NCI-H524 treated with DMSO at 0.1 percent for 48 hours (cell line): ENCODE measurements around the gene OSBPL6.
"Not testable (repeated sequence)": the region's sequence is repeated elsewhere in the genome, so short reads cannot be mapped to it uniquely, and the experiment has no call there.

Source experiments
- DNase-seq: peaks from one replicate; lab custom pipeline; 2025; lab: John Stamatoyannopoulos, UW

Gene OSBPL6

DNA sequence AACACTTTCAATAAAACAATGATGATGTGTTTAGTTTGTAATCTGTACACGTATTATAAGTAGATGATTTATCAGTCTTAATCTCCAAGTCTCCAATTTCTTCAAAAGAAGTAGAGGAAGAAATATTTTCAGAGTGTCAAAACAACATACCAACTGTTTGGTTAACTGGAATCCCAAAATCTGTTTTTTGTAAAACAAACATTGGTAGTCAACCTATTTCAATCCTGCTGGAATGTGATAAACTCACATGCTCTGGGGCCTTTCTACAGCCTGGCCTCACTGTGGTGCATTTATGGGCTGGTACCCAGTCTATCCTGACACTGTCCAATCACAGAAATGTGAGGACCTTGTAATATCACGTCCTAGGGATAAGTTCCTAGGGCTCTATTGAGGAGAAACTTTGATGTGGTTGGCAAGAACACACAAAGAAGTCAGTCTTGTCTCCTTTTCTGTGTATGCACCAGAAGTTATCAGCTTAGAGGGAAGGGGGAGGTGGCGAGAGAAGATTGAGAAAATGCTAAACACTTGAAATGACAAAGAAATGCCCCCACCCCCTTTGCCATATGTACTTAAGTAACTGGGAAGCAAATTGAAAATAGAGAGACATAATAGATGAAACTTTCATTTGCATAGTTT, 209.5 kb downstream of the OSBPL6 start:
- no peak for DNase-seq

DNA sequence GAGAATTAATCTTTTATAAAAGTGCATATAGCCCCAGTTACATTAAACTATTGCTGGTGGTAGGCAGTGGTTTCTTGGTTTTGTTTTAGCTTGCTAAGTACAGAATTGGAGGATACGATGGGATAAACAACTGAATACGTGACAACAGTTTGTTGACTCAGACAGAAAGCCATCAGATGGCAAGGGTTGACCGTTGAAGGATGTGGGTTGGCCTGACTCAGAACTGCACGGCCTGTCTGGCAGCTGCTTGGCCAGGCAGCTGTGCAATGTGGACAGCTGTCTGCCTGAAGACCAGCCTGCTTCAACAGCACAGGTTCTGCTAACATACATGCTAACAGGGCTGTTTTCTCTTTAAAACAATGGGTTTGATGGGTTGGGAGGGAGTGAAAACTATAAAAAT, 210.1 kb downstream of the OSBPL6 start:
- DNase-seq, result no peak

GRCh38 chr2:178409261-178409660, 214.9 kb downstream of the OSBPL6 start:
- no peak for DNase-seq

GRCh38 chr2:178412047-178412446, 217.7 kb downstream of the OSBPL6 start:
- DNase-seq, result no peak

GRCh38 chr2:178412453-178412852, 218.1 kb downstream of the OSBPL6 start:
- DNase-seq, result not testable (repeated sequence)

DNA sequence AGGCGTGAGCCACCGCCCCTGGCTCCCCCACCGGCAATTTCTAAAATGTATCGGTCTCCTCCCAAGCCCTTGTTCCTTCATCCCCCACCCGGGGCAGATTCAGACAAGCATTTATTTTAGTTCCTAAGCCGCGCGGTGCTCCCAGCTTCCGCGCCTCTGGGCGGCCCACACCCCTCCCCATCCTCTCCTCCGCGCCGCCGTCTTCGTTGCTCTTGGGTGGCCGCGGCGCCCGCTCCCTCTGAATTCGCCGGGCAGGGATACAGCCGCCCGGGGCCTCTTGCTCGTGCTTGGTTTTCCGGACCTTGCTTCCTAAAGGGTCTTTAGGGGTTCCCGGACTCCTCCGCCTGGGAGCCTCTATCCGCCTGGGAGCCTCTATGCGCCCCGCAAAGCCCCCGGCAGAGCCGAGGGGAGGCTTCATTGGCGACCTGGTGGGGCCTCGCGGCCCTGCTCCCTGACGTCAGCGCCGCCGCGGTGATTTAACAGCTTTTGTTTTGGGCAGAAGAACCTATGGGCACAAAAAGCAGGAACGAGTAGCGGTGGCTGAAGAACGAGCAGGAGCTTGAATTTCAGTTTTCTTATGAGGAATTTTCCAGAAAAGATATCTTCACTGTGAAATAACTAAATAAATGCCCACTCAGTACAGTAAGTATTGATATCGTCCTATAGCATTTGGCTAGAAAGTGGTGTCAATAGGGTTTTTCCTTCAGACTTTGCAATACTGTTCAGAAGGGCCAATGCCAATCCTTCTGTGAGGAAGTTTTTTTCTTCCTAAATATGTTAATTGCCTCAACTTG, 219.4 kb downstream of the OSBPL6 start:
- peak; percentile 35 for DNase-seq

- peak; percentile 88 for DNase-seq
Measured at GRCh38 chr2:178414266-178415247, 220.2 kb downstream of the OSBPL6 start.

DNA sequence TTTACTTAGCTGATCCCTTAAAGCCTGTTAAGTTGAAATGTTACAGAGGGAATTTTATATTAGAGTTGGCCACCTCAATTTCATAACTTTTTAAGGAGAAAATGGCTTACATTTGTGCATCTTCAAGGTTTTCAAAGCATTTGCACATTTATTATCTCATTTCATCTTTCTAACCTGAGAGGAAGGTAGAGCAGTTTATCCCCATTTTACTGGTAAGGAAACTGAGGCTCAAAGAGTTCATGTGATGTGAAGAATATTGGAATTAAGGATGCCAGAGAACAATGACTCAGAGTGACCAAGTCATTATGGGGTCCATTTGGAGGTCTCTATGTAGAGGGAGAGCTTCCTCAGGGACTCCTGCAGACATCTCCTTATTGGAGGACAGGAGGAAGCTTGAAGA, 221.7 kb downstream of the OSBPL6 start:
- DNase-seq, result no peak

DNA sequence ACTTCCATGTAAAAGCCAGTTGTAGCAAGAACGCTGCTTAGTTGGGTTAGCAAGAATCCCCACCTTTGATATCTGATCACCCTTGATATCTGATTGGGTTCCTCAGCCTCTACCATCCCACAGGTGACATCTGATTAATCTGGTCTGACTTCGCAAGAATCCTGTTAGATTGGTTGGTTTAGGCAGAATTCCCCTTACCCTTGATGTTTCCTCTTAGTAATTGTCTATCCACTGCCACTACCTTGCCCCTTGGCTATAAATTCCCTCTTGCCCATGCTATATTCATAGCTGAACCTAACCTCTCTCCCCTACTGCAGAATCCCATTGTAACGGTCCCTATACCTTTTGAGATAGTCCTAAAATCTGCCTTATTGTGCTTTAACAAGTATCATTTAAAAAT, 223.6 kb downstream of the OSBPL6 start:
- no peak for DNase-seq

DNA sequence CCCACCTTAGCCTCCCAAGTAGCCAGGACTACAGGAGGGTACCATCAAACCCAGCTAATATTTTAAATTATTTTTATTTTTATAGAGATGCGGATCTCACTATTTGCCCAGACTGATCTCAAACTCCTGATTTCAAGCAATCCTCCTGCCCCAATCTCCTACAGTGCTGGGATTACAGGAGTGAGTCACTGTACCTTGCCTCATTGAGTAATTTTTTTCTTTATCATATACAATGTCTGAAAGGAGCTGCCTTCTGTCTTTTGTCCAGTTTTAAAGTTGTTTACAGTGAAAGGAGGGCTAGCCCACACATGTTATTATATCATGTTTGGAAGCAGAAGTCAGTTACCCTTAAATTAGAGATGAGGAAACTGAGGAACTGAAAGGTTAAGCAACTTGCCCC, 224.1 kb downstream of the OSBPL6 start:
- DNase-seq, result no peak

DNA sequence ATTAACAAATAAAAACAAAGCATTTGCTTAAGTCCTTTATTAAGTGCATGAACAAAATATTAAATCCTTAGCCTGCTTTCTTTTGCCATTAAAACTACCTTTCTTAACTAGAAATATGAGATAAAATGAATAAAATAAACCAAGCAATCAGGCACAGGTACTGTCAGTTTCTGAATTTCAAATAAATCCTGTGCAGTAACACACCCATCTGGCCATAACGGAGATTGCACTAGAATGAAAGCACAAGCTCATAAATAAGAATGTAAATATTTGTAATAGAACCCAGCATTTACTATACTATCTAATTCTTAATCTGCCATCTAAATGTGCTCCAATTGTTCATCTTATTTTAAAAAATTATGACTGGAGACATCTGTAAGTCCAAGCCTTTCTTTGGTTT, 224.8 kb downstream of the OSBPL6 start:
- DNase-seq, result no peak

DNA sequence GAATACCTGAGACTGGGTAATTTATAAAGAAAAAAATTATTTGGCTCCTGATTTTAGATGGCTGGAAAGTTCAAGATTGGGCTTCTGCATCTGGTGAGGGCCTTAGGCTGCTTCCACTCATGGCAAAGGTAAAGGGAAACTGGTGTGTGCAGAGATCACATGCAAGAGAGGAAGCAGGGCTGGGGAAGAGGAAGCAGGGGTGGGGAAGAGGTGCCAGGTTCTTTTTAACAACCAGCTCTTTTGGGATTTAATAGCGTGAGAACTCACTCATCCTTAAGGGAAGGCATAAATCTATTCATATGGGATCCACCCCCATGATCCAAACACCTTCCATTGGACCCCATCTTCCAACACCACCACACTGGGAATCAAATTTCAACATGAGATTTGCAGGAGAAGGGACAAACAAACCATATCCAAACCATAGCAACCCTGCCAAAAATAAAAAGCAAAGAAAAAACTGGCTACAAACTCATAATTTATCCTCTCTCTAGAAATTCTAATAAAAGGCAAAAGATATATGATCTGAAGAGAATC, 226.2 kb downstream of the OSBPL6 start:
- no peak for DNase-seq

DNA sequence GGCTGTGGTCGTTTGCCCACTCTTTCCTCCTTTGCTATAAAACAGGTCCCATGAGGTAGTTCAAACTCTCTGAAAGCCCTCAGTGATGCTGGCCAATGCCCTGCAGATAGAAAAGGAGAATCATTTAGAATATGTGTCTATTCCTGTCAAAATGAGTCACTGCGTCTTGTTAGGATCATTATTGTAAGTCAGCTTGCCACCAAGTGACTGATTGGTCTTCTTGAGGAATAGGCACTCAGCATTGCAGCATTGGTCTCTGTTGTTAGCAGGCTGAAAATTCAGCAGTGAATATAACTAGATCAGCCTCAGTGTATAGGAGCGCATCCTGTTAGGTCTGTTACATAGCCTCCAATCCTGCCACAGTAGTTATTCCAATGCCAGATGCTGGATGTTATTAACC, 227.8 kb downstream of the OSBPL6 start:
- DNase-seq, result no peak

- DNase-seq, result not testable (repeated sequence)
Measured at GRCh38 chr2:178423746-178424145, 229.4 kb downstream of the OSBPL6 start.

DNA sequence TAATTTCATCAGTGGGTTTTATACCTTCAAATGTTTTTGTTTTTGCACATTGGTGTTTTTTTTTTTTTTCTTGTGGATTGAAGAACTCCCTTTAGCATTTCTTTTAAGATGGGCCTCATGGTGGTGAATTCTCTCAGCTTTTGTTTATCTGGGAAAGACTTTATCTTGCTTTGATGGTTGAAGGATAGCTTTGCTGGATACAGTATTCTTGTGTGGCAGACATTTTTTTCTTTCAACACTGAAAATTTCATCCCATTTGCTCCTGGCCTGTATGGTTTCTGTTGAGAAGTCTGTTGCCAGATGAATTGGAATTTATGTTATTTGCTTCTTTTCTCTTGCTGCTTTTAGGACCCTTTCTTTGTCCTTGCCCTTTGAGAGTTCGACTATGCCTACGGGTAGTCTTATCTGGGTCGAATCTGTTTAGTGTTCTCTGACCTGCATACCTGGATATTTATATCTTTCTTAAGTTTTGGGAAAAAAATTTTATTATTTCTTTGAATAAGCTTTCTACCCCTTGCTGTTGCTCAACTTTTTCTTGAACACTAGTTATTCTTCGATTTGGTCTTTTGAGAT, 231.0 kb downstream of the OSBPL6 start:
- no peak for DNase-seq

DNA sequence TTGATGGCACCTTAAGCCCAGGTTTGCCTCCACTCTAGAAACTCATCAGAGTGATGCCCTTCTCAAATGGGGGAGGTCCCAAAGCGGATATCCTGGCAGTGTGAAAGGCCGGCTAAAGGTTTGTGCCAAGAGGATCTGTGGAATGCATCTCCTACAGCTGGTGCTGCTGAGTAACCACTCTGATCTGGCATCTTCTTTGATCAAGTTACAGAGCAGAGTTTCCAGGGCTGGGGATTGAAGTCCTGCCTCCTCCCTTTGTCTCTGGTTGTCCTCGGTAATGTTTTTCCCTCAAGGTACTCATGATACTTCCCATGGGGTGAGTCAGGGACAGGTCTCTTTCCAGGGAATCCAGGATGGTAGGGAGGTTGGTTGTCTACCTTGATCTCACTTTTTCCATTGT, 232.1 kb downstream of the OSBPL6 start:
- DNase-seq, result no peak

DNA sequence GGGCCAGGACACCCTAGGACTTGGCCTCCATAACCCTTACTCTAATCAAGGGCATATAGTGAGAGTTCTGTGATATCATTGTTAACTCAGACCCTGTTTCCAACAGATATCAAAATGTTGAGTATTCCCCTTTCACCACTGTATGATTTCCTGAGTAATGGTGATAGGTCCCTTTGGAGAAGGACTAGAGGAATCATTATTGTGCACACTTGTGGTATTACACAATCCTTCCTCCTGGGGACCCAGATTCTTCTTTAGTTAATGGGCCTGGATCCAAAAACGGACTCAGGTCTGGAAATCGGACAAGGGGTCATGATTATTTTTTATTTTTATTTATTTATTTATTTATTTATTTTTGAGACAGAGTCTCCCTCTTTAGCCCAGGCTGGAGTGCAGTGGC, 233.1 kb downstream of the OSBPL6 start:
- no peak for DNase-seq

GRCh38 chr2:178428396-178428806, 234.1 kb downstream of the OSBPL6 start:
- no peak for DNase-seq

GRCh38 chr2:178429336-178429735, 235.0 kb downstream of the OSBPL6 start:
- DNase-seq, result no peak

DNA sequence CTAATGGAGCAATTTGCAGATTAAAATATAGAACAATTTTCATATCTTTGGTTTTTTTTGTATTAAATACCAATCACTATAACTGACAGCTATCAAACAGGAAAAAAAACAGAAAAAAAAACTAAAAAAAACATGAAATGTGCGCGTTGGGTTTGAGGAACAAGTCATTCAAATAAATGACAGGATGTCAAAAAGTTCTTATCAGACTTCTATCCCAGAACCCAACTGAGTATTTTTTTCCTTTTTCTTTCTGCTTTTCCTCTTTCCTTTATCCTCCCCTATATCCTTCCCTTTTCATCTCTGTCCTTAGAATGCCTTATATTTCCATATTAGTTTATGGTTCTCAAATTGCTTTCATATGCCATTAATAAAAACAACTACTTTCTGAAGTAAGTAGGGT, 242.3 kb downstream of the OSBPL6 start:
- no peak for DNase-seq

DNA sequence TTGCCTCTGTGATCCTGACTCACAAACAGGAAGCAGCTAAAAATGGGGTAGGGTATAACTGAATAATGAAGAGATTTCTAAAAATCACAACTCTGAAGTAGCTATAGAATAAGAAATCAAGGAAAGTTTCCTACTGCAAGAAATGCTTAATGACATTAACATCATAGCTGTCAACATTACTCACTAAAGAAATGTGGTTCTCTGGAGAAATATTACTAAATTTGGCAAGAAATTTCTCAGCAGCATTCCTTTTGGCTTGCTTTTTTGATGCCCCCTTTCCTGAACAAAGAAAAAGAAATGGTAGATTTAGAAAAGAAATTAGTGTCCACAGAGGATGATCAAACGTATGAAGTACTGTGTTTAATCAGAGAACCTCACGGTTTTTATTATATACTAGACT, 247.1 kb downstream of the OSBPL6 start:
- DNase-seq, result no peak
